H9 (cell line): ENCODE measurements around the gene LGALS14. TPM values are rescaled to one million over a fixed set of nuclear protein-coding genes. Genes with fewer than 3 reads are reported as not detected.
"Not testable (repeated sequence)": the region's sequence is repeated elsewhere in the genome, so short reads cannot be mapped to it uniquely, and the experiment has no call there.

Source experiments
- DNase-seq: peaks from one replicate; pipeline ENCODE4 v3.0.0-alpha.2; 2017
- H2AFZ ChIP-seq: one replicate; pipeline ENCODE4 v1.6.1; 2013; ENCODE audit warnings: mild to moderate bottlenecking, low read length, control low read depth, moderate library complexity
- H2AK5ac ChIP-seq: 2 replicates; pipeline ENCODE4 v1.6.1; 2013; ENCODE audit warnings: low read length, control low read depth, mixed read lengths; ENCODE audit not compliant: insufficient read length
- H2BK120ac ChIP-seq: one replicate; pipeline ENCODE4 v1.6.1; 2013; ENCODE audit warnings: low read depth, mild to moderate bottlenecking, low read length, control low read depth, inconsistent platforms; ENCODE audit not compliant: poor library complexity, severe bottlenecking
- H2BK12ac ChIP-seq: 2 replicates; pipeline ENCODE4 v1.6.1; 2013; ENCODE audit warnings: low read length, control low read depth, mixed read lengths, low read depth; ENCODE audit not compliant: insufficient read length
- H2BK15ac ChIP-seq: 2 replicates; pipeline ENCODE4 v1.6.1; 2013; ENCODE audit warnings: low read depth, low read length, control low read depth
- H2BK20ac ChIP-seq: one replicate; pipeline ENCODE4 v1.6.1; 2013; ENCODE audit warnings: low read depth, mild to moderate bottlenecking, low read length, control low read depth, inconsistent platforms; ENCODE audit not compliant: poor library complexity, severe bottlenecking
- H2BK5ac ChIP-seq: 2 replicates; pipeline ENCODE4 v1.6.1; 2013; ENCODE audit warnings: low read length, control low read depth, mixed read lengths; ENCODE audit not compliant: insufficient read length
- H3K14ac ChIP-seq: 2 replicates; pipeline ENCODE4 v1.6.1; 2013; ENCODE audit warnings: low read length, control low read depth; ENCODE audit not compliant: insufficient read depth
- H3K18ac ChIP-seq: 2 replicates; pipeline ENCODE4 v1.6.1; 2013; ENCODE audit warnings: low read depth, mild to moderate bottlenecking, mixed read lengths, low read length, control low read depth; ENCODE audit not compliant: insufficient read length
- H3K23ac ChIP-seq: 2 replicates; pipeline ENCODE4 v1.6.1; 2013; ENCODE audit warnings: low read length, control low read depth, mixed read lengths, low read depth; ENCODE audit not compliant: insufficient read length
- H3K23me2 ChIP-seq: 2 replicates; pipeline ENCODE4 v1.6.1; 2013; ENCODE audit warnings: low read depth, mild to moderate bottlenecking, mixed read lengths, low read length, control low read depth; ENCODE audit not compliant: insufficient read length, poor library complexity, severe bottlenecking
- H3K27ac ChIP-seq: 2 replicates; pipeline ENCODE4 v1.5.1; 2013; ENCODE audit warnings: low read length, control low read depth, mixed read lengths, low read depth; ENCODE audit not compliant: insufficient read length
- H3K27me3 ChIP-seq: 2 replicates; pipeline ENCODE4 v1.6.1; 2013; ENCODE audit warnings: low read length, control low read depth, inconsistent platforms; ENCODE audit not compliant: insufficient read depth
- H3K4ac ChIP-seq: 2 replicates; pipeline ENCODE4 v1.6.1; 2013; ENCODE audit warnings: low read depth, mild to moderate bottlenecking, control low read depth, inconsistent platforms, low read length, moderate library complexity
- H3K4me1 ChIP-seq: 2 replicates; pipeline ENCODE4 v1.6.1; 2013; ENCODE audit warnings: low read length, control low read depth, inconsistent platforms; ENCODE audit not compliant: insufficient read depth
- H3K4me2 ChIP-seq: 2 replicates; pipeline ENCODE4 v1.6.1; 2013; ENCODE audit warnings: low read length, control low read depth, mixed read lengths; ENCODE audit not compliant: insufficient read length, insufficient read depth
- H3K56ac ChIP-seq: 2 replicates; pipeline ENCODE4 v1.6.1; 2013; ENCODE audit warnings: low read depth, mild to moderate bottlenecking, mixed read lengths, low read length, control low read depth; ENCODE audit not compliant: insufficient read length
- H3K79me1 ChIP-seq: 2 replicates; pipeline ENCODE4 v1.6.1; 2013; ENCODE audit warnings: low read depth, mild to moderate bottlenecking, moderate library complexity, low read length, control low read depth, inconsistent platforms; ENCODE audit not compliant: insufficient read depth, poor library complexity, severe bottlenecking
- H3K79me2 ChIP-seq: 2 replicates; pipeline ENCODE4 v1.6.1; 2013; ENCODE audit warnings: low read length, control low read depth, inconsistent platforms; ENCODE audit not compliant: insufficient read depth
- H3K9ac ChIP-seq: 2 replicates; pipeline ENCODE4 v1.6.1; 2013; ENCODE audit warnings: low read length, control low read depth, mixed read lengths; ENCODE audit not compliant: insufficient read length; ENCODE audit errors: extremely low read depth
- H3K9me3 ChIP-seq: one replicate; pipeline ENCODE4 v1.6.1; 2013; ENCODE audit warnings: low read depth, low read length, inconsistent platforms; ENCODE audit not compliant: control insufficient read depth
- H3T11ph ChIP-seq: one replicate; pipeline ENCODE4 v1.6.1; 2013; ENCODE audit warnings: mild to moderate bottlenecking, low read length, control low read depth, inconsistent platforms
- H4K20me1 ChIP-seq: one replicate; pipeline ENCODE4 v1.6.1; 2013; ENCODE audit not compliant: control insufficient read depth, insufficient read length, insufficient read depth
- H4K5ac ChIP-seq: 2 replicates; pipeline ENCODE4 v1.6.1; 2013; ENCODE audit warnings: low read depth, mild to moderate bottlenecking, mixed read lengths, low read length, control low read depth; ENCODE audit not compliant: insufficient read length
- H4K8ac ChIP-seq: replicated peaks from 2 replicates; pipeline ENCODE4 v1.6.1; 2013; ENCODE audit warnings: low read length, control low read depth, mixed read lengths, low read depth; ENCODE audit not compliant: insufficient read length
- H4K91ac ChIP-seq: 2 replicates; pipeline ENCODE4 v1.6.1; 2013; ENCODE audit warnings: low read depth, mild to moderate bottlenecking, moderate library complexity, mixed read lengths, low read length, control low read depth; ENCODE audit not compliant: insufficient read length
- H3K27ac Mint-ChIP-seq, 3 experiments: 2 replicates in 2 of 3; 3 replicates in 1 of 3; pipeline ENCODE4 v1.8.0; 2020 to 2021; ENCODE audit warnings: mixed read lengths in 3 of 3, mild to moderate bottlenecking in 1 of 3, moderate library complexity in 1 of 3
- H3K27me3 Mint-ChIP-seq: 2 replicates; pipeline ENCODE4 v1.8.0; 2021; ENCODE audit warnings: low read depth, mild to moderate bottlenecking, moderate library complexity, mixed read lengths
- H3K36me3 Mint-ChIP-seq, 3 experiments: 2 replicates in 2 of 3; 3 replicates in 1 of 3; pipeline ENCODE4 v1.8.0; 2020 to 2021; ENCODE audit warnings: low read depth in 3 of 3, mixed read lengths in 3 of 3; ENCODE audit not compliant: insufficient read depth in 1 of 3
- H3K4me1 Mint-ChIP-seq, 2 experiments: 2 replicates each; pipeline ENCODE4 v1.8.0; 2020; ENCODE audit warnings: mixed read lengths in 2 of 2
- H3K4me3 Mint-ChIP-seq, 2 experiments: 2 replicates in 1 of 2; 3 replicates in 1 of 2; pipeline ENCODE4 v1.8.0; 2020 to 2021; ENCODE audit warnings: mild to moderate bottlenecking in 2 of 2, mixed read lengths in 2 of 2, moderate library complexity in 1 of 2
- H3K9me3 Mint-ChIP-seq, 2 experiments: 2 replicates in 1 of 2; 3 replicates in 1 of 2; pipeline ENCODE4 v1.8.0; 2020; ENCODE audit warnings: mild to moderate bottlenecking in 2 of 2, mixed read lengths in 2 of 2, moderate library complexity in 1 of 2
- WGBS: extraction: QIAGEN DNeasy Blood & Tissue Kit; methylation state at CpG from one replicate; pipeline ENCODE4 v1.1.7; 2013; ENCODE audit warnings: missing lambda C conversion rate, low lambda C conversion rate, mixed read lengths; ENCODE audit not compliant: insufficient read length; ENCODE audit errors: extremely low coverage; 5-methylcytosine and 5-hydroxymethylcytosine counted together
- total RNA-seq: library from RNA; stranded (reverse); gene quantifications from 2 replicates; pipeline ENCODE4 v1.2.1, GENCODE V29; 2021
- TF ChIP-seq, protein P1 (sequence below): fragments of 200-600 bp; sonication (generic); conservative IDR thresholded peaks from 3 replicates; pipeline ENCODE4 v1.8.0; 2021; ENCODE audit warnings: antibody characterized with exemption, mild to moderate bottlenecking

LGALS14 gene
- total RNA-seq, 1 experiment from 2014 or later, result not detected

GRCh38 chr19:39686739-39687138 is 17.5 kb upstream of the LGALS14 start:
- Histone ChIP-seq H2BK15ac (no peak overlapping the region), H3K23me2 (no peaks in the 10 kb centered on the region), H2AK5ac (no peak overlapping the region), H3K9ac (no peak overlapping the region), H2BK12ac (no peak overlapping the region), H3K9me3 (no peaks in the 10 kb centered on the region), H3K23ac (no peak overlapping the region), H2BK120ac (no peak overlapping the region), H3K14ac (no peak overlapping the region), H3K27ac (no peak overlapping the region), H4K91ac (no peak overlapping the region), H3T11ph (no peak overlapping the region), H3K27me3 (no peaks in the 10 kb centered on the region), H3K79me2 (no peaks in the 10 kb centered on the region), H3K4me1 (peaks cover 6% of the 10 kb centered on the region; the same call in 1 of the 2 replicates), H3K4me2 (no peak overlapping the region), H2BK5ac (no peak overlapping the region), H4K5ac (no peak overlapping the region), H3K18ac (no peak overlapping the region), H2BK20ac (no peak overlapping the region), H4K20me1 (no peaks in the 10 kb centered on the region), H3K56ac (no peak overlapping the region), H3K79me1 (no peaks in the 10 kb centered on the region), H4K8ac (no peak overlapping the region), H2AFZ (no peak overlapping the region), H3K4ac (no peak overlapping the region)
- no CpG with 5 or more reads among the region's 3 CpGs for WGBS
- TF ChIP-seq, protein P1, sequence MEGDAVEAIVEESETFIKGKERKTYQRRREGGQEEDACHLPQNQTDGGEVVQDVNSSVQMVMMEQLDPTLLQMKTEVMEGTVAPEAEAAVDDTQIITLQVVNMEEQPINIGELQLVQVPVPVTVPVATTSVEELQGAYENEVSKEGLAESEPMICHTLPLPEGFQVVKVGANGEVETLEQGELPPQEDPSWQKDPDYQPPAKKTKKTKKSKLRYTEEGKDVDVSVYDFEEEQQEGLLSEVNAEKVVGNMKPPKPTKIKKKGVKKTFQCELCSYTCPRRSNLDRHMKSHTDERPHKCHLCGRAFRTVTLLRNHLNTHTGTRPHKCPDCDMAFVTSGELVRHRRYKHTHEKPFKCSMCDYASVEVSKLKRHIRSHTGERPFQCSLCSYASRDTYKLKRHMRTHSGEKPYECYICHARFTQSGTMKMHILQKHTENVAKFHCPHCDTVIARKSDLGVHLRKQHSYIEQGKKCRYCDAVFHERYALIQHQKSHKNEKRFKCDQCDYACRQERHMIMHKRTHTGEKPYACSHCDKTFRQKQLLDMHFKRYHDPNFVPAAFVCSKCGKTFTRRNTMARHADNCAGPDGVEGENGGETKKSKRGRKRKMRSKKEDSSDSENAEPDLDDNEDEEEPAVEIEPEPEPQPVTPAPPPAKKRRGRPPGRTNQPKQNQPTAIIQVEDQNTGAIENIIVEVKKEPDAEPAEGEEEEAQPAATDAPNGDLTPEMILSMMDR, result no peak
- Mint-ChIP-seq H3K9me3 (peaks cover 0 to 3% of the 10 kb centered on the region in 2 experiments; a peak in 1 of 5 replicates), H3K4me3 (no peak overlapping the region), H3K27ac (no peak overlapping the region), H3K4me1 (peaks cover 16 to 18% of the 10 kb centered on the region in 2 experiments), H3K36me3 (no peaks in the 10 kb centered on the region), H3K27me3 (no peaks in the 10 kb centered on the region)
- no peak for DNase-seq

DNA sequence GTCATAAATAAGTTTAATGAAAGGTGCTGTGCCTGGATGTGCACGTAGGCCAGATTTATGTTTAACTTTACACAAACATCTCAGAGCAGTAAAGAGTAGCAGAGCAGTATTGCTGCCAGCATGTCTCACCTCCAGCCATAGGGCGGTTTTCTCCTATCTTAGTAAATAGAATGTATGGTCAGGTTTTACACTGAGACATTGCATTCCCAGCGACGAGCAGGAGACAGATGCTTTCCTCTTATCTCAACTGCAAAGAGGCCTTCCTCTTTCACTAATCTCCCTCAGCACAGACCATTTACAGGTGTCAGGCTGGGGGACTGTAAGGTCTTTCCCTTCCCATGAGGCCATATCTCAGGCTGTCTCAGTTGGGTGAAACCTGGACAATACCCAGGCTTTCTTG is 15.6 kb upstream of the LGALS14 start:
- H3K36me3 Mint-ChIP-seq, H2AFZ ChIP-seq, H3K9me3 ChIP-seq, H4K5ac ChIP-seq, H3K27me3 Mint-ChIP-seq, H3T11ph ChIP-seq, H3K79me2 ChIP-seq, H3K23me2 ChIP-seq, H3K9me3 Mint-ChIP-seq, H3K4me2 ChIP-seq, H2BK12ac ChIP-seq, H3K27ac ChIP-seq, H4K91ac ChIP-seq, H3K14ac ChIP-seq, H3K79me1 ChIP-seq, H3K4me3 Mint-ChIP-seq, H3K4ac ChIP-seq, DNase-seq, H2AK5ac ChIP-seq, H2BK15ac ChIP-seq, H2BK5ac ChIP-seq, H3K18ac ChIP-seq, H4K20me1 ChIP-seq, H3K9ac ChIP-seq, H3K27me3 ChIP-seq, H4K8ac ChIP-seq, H3K27ac Mint-ChIP-seq, H3K23ac ChIP-seq, H3K56ac ChIP-seq, H2BK120ac ChIP-seq, H2BK20ac ChIP-seq: not testable (repeated sequence)
- H3K4me1 Mint-ChIP-seq, result peaks cover 16 to 23% of the 10 kb centered on the region in 2 experiments
- no CpG with 5 or more reads among the region's 4 CpGs for WGBS
- peaks cover 13% of the 10 kb centered on the region; the same call in 1 of the 2 replicates for H3K4me1 ChIP-seq
